GM23248 (cell line): ENCODE data around the gene SLC9C1. TPM values are rescaled to one million over a fixed set of nuclear protein-coding genes. Genes with fewer than 3 reads are reported as not detected.

Experiments used
- DNase-seq: peaks from one replicate; pipeline ENCODE4 v3.0.0-alpha.2; 2015
- H2AFZ ChIP-seq: fragments of 200-600 bp; sonication (generic); 2 replicates; pipeline ENCODE4 v1.6.1; 2016; ENCODE audit warnings: antibody characterized with exemption
- H3F3A ChIP-seq: fragments of 200-600 bp; sonication (generic); 2 replicates; pipeline ENCODE4 v1.6.1; 2016; ENCODE audit warnings: mild to moderate bottlenecking, antibody characterized with exemption, mixed run types; ENCODE audit not compliant: insufficient read depth
- H3K27ac ChIP-seq: fragments of 200-600 bp; sonication (generic); 2 replicates; pipeline ENCODE4 v1.5.1; 2016; ENCODE audit warnings: mild to moderate bottlenecking
- H3K27me3 ChIP-seq: fragments of 200-600 bp; sonication (generic); replicated peaks from 2 replicates; pipeline ENCODE4 v1.6.1; 2016; ENCODE audit warnings: mild to moderate bottlenecking; ENCODE audit not compliant: insufficient read depth
- H3K36me3 ChIP-seq: fragments of 200-600 bp; sonication (generic); 2 replicates; pipeline ENCODE4 v1.6.1; 2016; ENCODE audit warnings: low read depth, mild to moderate bottlenecking
- H3K4me1 ChIP-seq: fragments of 200-600 bp; sonication (generic); 2 replicates; pipeline ENCODE4 v1.6.1; 2016; ENCODE audit warnings: mild to moderate bottlenecking; ENCODE audit not compliant: insufficient read depth
- H3K4me2 ChIP-seq: fragments of 200-600 bp; sonication (generic); one replicate; pipeline ENCODE4 v1.6.1; 2016; ENCODE audit warnings: mild to moderate bottlenecking; ENCODE audit not compliant: unreplicated experiment
- H3K4me3 ChIP-seq: fragments of 200-600 bp; sonication (generic); 2 replicates; pipeline ENCODE4 v1.5.1; 2016; ENCODE audit warnings: mild to moderate bottlenecking
- H3K79me2 ChIP-seq: fragments of 200-600 bp; sonication (generic); 2 replicates; pipeline ENCODE4 v1.6.1; 2016; ENCODE audit warnings: mild to moderate bottlenecking; ENCODE audit not compliant: insufficient read depth
- H3K9ac ChIP-seq: fragments of 200-600 bp; sonication (generic); 2 replicates; pipeline ENCODE4 v1.6.1; 2016; ENCODE audit warnings: mild to moderate bottlenecking
- H3K9me2 ChIP-seq: fragments of 200-600 bp; sonication (generic); 2 replicates; pipeline ENCODE4 v1.6.1; 2016; ENCODE audit warnings: mixed run types, mild to moderate bottlenecking, moderate library complexity; ENCODE audit not compliant: insufficient read depth
- H3K9me3 ChIP-seq: fragments of 200-600 bp; sonication (generic); one replicate; pipeline ENCODE4 v1.6.1; 2017; ENCODE audit warnings: low read depth
- H4K20me1 ChIP-seq: fragments of 200-600 bp; sonication (generic); 2 replicates; pipeline ENCODE4 v1.6.0; 2016; ENCODE audit not compliant: insufficient read depth
- EZH2 ChIP-seq: fragments of 200-600 bp; sonication (generic); IDR thresholded peaks from 2 replicates; pipeline ENCODE4 v1.6.1; 2018; ENCODE audit warnings: antibody characterized with exemption, mild to moderate bottlenecking; ENCODE audit not compliant: insufficient read depth, poor library complexity, severe bottlenecking
- EZH2phosphoT487 ChIP-seq: fragments of 200-600 bp; sonication (generic); IDR thresholded peaks from 2 replicates; pipeline ENCODE4 v1.6.1; 2018; ENCODE audit warnings: antibody characterized with exemption, moderate library complexity, mild to moderate bottlenecking, low read depth; ENCODE audit not compliant: insufficient read depth
- WGBS, 2 experiments: methylation state at CpG; one replicate each; pipeline ENCODE4 v1.1.6; 2015 to 2017; ENCODE audit warnings: low lambda C conversion rate in 2 of 2, low coverage in 1 of 2; ENCODE audit errors: missing lambda C conversion rate in 2 of 2; 5-methylcytosine and 5-hydroxymethylcytosine counted together
- in situ Hi-C: fragments of 300-500 bp; cut with MboI; formaldehyde crosslinking; loops from 2 replicates; pipeline ENCODE4 v1.15.0; 2020
- polyA plus RNA-seq: library from polyadenylated mRNA; unstranded; fragments of >200 nt; fragmentation: Nextera tagmentation; extraction: Ambion mirVana; gene quantifications from 2 replicates; pipeline ENCODE4 v1.2.1, GENCODE V29; 2016
- total RNA-seq: library from RNA; depleted of rRNA; stranded (reverse); fragments of >200 nt; shearing (Covaris generic); gene quantifications from 2 replicates; pipeline ENCODE4 v1.2.3, GENCODE V29; 2014

Gene SLC9C1
- total and polyA plus RNA-seq, 2 experiments from 2014 or later: not detected

DNA sequence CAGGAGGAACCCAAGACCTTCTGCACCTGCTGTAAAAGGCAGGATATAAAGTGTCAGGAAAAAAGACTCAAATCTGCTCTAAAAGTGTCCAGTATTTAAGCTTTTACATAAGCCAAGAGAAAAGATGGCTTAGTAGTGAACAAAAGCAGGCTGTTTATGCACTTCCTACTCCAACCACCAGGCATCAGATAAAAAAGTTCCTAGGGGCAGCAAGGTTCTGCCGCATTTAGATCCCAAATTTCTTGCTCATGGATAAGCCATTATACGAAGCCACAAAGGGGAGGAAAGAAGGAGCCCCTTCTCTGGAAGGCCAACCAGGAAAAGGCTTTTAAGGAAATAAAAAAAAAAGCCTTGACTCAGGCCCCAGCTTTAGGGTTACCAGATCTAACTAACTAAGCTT lies 10.6 kb upstream of the SLC9C1 start:
- H3K4me2 ChIP-seq: peak overlapping the region; percentile 90
- peak overlapping the region; percentile 72 for H3K4me3 ChIP-seq
- H2AFZ ChIP-seq: peak overlapping the region; percentile 98
- no peak overlapping the region for H3K9ac ChIP-seq
- in situ Hi-C loops: no loop called here
- no peaks in the 10 kb centered on the region for H3K9me2 ChIP-seq
- WGBS, 2 experiments: 12 to 13% methylated on average over 2 of the region's 2 CpGs
- H3K79me2 ChIP-seq: no peaks in the 10 kb centered on the region
- TF ChIP-seq EZH2phosphoT487 (no peak), EZH2 (no peak)
- H3K27me3 ChIP-seq: no peaks in the 10 kb centered on the region
- H3K27ac ChIP-seq: no peak overlapping the region
- peak; percentile 49 for DNase-seq
- no peaks in the 10 kb centered on the region for H4K20me1 ChIP-seq
- H3K9me3 ChIP-seq: no peaks in the 10 kb centered on the region
- H3F3A ChIP-seq: peaks cover 3% of the 10 kb centered on the region; the same call in 1 of the 2 replicates
- peaks cover 13% of the 10 kb centered on the region for H3K4me1 ChIP-seq
- H3K36me3 ChIP-seq: no peaks in the 10 kb centered on the region

DNA sequence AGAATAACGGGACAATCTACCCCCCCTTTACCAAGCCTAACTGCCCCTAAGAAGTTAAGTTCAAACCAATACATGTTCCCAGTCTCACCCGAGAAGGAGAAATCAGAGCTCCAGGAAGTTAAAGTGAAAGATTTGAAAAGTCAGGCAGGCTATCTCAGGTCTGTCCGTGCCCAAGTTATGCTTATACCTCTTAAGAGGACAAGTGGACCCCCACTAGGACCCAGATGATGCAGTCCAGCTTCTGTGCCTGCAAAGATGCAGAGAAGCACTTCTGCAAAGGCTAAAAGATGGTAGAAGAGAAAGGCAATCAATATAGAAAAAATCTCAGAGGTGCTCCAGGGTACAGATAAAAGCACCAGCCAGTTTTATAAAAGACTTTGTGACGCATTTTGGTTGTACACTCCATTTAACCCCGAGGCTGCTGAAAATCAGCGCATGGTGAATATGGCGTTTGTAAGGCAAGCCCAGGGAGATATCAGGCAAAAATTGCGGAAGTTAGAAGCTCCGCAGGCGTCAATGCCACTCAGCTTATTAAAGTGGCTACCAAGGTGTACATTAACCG lies 9.8 kb upstream of the SLC9C1 start:
- Histone ChIP-seq H3K4me3 (peak overlapping the region; percentile 72), H3F3A (peaks cover 3% of the 10 kb centered on the region; the same call in 1 of the 2 replicates), H4K20me1 (no peaks in the 10 kb centered on the region), H3K9ac (peak overlapping the region; percentile 15), H3K36me3 (no peaks in the 10 kb centered on the region), H3K27me3 (no peaks in the 10 kb centered on the region), H3K4me2 (peak overlapping the region; percentile 90), H3K9me3 (no peaks in the 10 kb centered on the region), H3K9me2 (no peaks in the 10 kb centered on the region), H3K4me1 (peaks cover 13% of the 10 kb centered on the region), H3K79me2 (no peaks in the 10 kb centered on the region), H3K27ac (no peak overlapping the region), H2AFZ (peak overlapping the region; percentile 98)
- peak; percentile 42 for DNase-seq
- WGBS, 2 experiments: 2% methylated on average over 11 of the region's 11 CpGs
- in situ Hi-C loops: no loop called here
- TF ChIP-seq EZH2phosphoT487: no peak
- TF ChIP-seq EZH2: no peak

- H3K9ac ChIP-seq: peak overlapping the region; percentile 15
- in situ Hi-C loops: no loop called here
Measured at GRCh38 chr3:112302881-112303763, 9.1 kb upstream of the SLC9C1 start.

DNA sequence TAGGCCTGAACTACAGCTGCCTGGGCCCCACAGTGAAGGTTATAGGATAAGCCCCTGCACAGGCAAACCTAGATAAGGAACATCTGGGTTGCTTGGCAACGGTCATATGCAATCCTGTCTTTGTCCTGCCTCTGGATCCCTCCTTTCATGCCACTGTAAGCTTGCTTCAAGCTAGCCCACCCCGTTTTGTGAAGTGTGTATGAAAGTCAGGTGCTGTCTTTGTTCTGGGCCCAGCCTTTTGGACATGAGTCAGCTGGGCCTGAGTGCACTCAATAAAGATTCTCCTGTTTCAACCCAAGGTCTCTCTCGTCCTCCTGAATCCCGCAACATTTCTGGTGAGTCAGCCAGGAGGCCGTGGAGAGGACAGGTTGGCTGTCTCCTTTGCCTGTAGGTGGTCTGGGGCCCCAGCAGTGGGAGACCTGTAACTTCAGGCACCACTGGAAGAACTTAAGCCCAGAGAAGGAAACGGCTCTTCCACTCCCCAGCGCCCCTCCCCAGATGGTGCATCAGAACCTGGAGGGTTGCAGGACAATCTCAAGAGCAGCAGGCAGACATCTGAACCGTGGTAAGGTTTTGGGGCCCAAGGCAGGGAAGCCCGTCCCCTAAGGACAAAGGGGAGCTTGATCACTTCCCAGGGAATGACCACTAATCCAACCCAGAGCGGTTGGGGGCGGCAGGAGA lies 8.3 kb upstream of the SLC9C1 start:
- no peak overlapping the region for H3K4me3 ChIP-seq
- TF ChIP-seq EZH2 (no peak), EZH2phosphoT487 (no peak)
- 71 to 73% methylated on average over 11 of the region's 11 CpGs for WGBS, 2 experiments
- no peak overlapping the region for H3K9ac ChIP-seq
- no peaks in the 10 kb centered on the region for H3F3A ChIP-seq
- H4K20me1 ChIP-seq: no peaks in the 10 kb centered on the region
- H2AFZ ChIP-seq: peak overlapping the region; percentile 98; the same call in 1 of the 2 replicates
- H3K79me2 ChIP-seq: no peaks in the 10 kb centered on the region
- DNase-seq: no peak
- in situ Hi-C loops: no loop called here
- no peak overlapping the region for H3K4me2 ChIP-seq
- H3K4me1 ChIP-seq: peaks cover 7% of the 10 kb centered on the region; the same call in 1 of the 2 replicates
- H3K27ac ChIP-seq: no peak overlapping the region
- H3K9me3 ChIP-seq: no peaks in the 10 kb centered on the region
- no peaks in the 10 kb centered on the region for H3K27me3 ChIP-seq
- no peaks in the 10 kb centered on the region for H3K36me3 ChIP-seq
- no peaks in the 10 kb centered on the region for H3K9me2 ChIP-seq

More at GRCh38 chr3:112302881-112303763, 9.1 kb upstream of the SLC9C1 start:
- Histone ChIP-seq H3K4me3 (peak overlapping the region; percentile 72), H3K4me2 (peak overlapping the region; percentile 90), H3K9me2 (no peaks in the 10 kb centered on the region), H3K9me3 (no peaks in the 10 kb centered on the region), H3K79me2 (no peaks in the 10 kb centered on the region), H3F3A (no peaks in the 10 kb centered on the region), H4K20me1 (no peaks in the 10 kb centered on the region), H3K36me3 (no peaks in the 10 kb centered on the region), H2AFZ (peak overlapping the region; percentile 98), H3K4me1 (peaks cover 9% of the 10 kb centered on the region), H3K27ac (no peak overlapping the region), H3K27me3 (no peaks in the 10 kb centered on the region)
- WGBS, 2 experiments: 16 to 18% methylated on average over 12 of the region's 12 CpGs
- TF ChIP-seq EZH2phosphoT487 (no peak), EZH2 (no peak)
- DNase-seq: peak; percentile 24
